Cardiac fibroblast (primary cell): ENCODE measurements around the gene TEN1.

ENCODE experiments used
- DNase-seq, 2 donors: peaks; one replicate each; pipeline versions ENCODE4 v3.0.0 to v3.0.0-alpha.2; 2010; ENCODE audit warnings: low read depth in 2 of 2
- H3K4me3 ChIP-seq, 2 donors: replicated peaks in 1 of 2; 1 replicate in 1 of 2; 2 replicates in 1 of 2; pipeline ENCODE4 v1.5.1; 2011; ENCODE audit warnings: low read depth in 2 of 2, low read length in 2 of 2, mild to moderate bottlenecking in 2 of 2, moderate library complexity in 1 of 2
- CTCF ChIP-seq: IDR thresholded peaks from one replicate; pipeline ENCODE4 v1.5.1; 2011; ENCODE audit warnings: low read depth, mild to moderate bottlenecking, low read length, inconsistent platforms

The TEN1 gene

GRCh38 chr17:76018340-76018680 lies 39.3 kb downstream of the TEN1 start:
- TF ChIP-seq CTCF, result no peak
- H3K4me3 ChIP-seq, result no peak overlapping the region
- no peak for DNase-seq

DNA sequence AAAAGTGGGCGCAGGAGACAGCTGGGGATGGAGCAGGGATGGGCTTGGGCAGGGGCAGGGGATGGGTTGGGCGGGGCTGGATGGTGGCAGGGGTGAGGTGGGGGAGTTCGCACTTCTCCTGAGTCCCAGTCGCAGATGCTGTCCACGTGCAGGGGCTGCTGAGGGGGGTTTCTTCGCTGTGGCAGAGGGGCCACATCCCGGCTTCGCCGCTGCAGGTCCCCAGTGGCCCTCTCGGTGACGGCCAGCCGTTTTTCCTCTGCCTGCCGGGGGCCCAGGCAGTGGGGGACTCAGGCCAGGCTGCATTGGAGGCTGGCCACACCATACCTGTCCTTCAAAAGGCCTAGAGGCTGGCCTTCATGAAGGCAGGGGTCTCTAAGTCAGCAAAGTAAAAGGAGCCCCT lies 39.8 kb downstream of the TEN1 start:
- no peak for DNase-seq
- H3K4me3 ChIP-seq, result no peak overlapping the region
- no peak for TF ChIP-seq CTCF

GRCh38 chr17:76019833-76020467 lies 40.9 kb downstream of the TEN1 start:
- no peak for DNase-seq
- TF ChIP-seq CTCF, result no peak
- no peak overlapping the region for H3K4me3 ChIP-seq

- no peak overlapping the region for H3K4me3 ChIP-seq
- no peak for DNase-seq
- TF ChIP-seq CTCF, result no peak
Observed at GRCh38 chr17:76022285-76022684, 43.2 kb downstream of the TEN1 start.

- H3K4me3 ChIP-seq, result no peak overlapping the region
- DNase-seq, result no peak
- no peak for TF ChIP-seq CTCF
Observed at GRCh38 chr17:76022973-76023899, 44.2 kb downstream of the TEN1 start.

GRCh38 chr17:76023900-76024237 lies 44.8 kb downstream of the TEN1 start:
- H3K4me3 ChIP-seq, result no peak overlapping the region
- TF ChIP-seq CTCF, result no peak
- DNase-seq, result no peak

- no peak overlapping the region for H3K4me3 ChIP-seq
- no peak for TF ChIP-seq CTCF
- no peak for DNase-seq
Observed at GRCh38 chr17:76024353-76024752, 45.3 kb downstream of the TEN1 start.
